Activated CD4-positive, alpha-beta T cell treated with anti-CD3 and anti-CD28 coated beads for 36 hours (primary cell): ENCODE data around the gene TULP4. TPM values are rescaled to one million over a fixed set of nuclear protein-coding genes. Genes with fewer than 3 reads are reported as not detected.
A peak's percentile ranks its signal among the peaks of the same experiment; 100 is the strongest.

Source experiments
- ATAC-seq: fragments of 200-7000 bp; cut with Tn5 transposase; one replicate; pipeline ENCODE4 v1.10.0; 2021; ENCODE audit warnings: mild to moderate bottlenecking, moderate library complexity
- CTCF ChIA-PET: fragments of 350-600 bp; sonication (Branson Sonifier 250); formaldehyde crosslinking; loops from one replicate; lab custom pipeline; 2021; ENCODE audit warnings: antibody characterized with exemption; lab: Charles Lee
- POLR2A ChIA-PET: fragments of 350-600 bp; sonication (Branson Sonifier 250); formaldehyde crosslinking; loops from one replicate; lab custom pipeline; 2021; ENCODE audit warnings: antibody characterized with exemption, inconsistent platforms; lab: Charles Lee
- DNase-seq: peaks from one replicate; pipeline ENCODE4 v3.0.0-alpha.2; 2020
- H3K27ac Mint-ChIP-seq: one replicate; pipeline ENCODE4 v1.8.0; 2021; ENCODE audit warnings: mixed read lengths
- H3K27me3 Mint-ChIP-seq: one replicate; pipeline ENCODE4 v1.8.0; 2021; ENCODE audit warnings: mixed read lengths
- H3K36me3 Mint-ChIP-seq: one replicate; pipeline ENCODE4 v1.8.0; 2021; ENCODE audit warnings: low read depth, mixed read lengths
- H3K4me1 Mint-ChIP-seq: one replicate; pipeline ENCODE4 v1.8.0; 2021; ENCODE audit warnings: mixed read lengths
- H3K4me3 Mint-ChIP-seq: one replicate; pipeline ENCODE4 v1.8.0; 2021; ENCODE audit warnings: mild to moderate bottlenecking, moderate library complexity, mixed read lengths
- H3K9me3 Mint-ChIP-seq: one replicate; pipeline ENCODE4 v1.8.0; 2021; ENCODE audit warnings: low read depth, mixed read lengths
- intact Hi-C, 2 experiments: fragments of 100-400 bp; cut with DNase I in 1 of 2; cut with micrococcal nuclease in 1 of 2; formaldehyde crosslinking; loops; one replicate each; pipeline versions ENCODE4 v1.14.2 to v1.15.1; 2022 to 2024; cut with DNase I, micrococcal nuclease
- total RNA-seq, 2 experiments: library from RNA; stranded (reverse); gene quantifications; one replicate each; pipeline ENCODE4 v1.2.3, GENCODE V29; 2021

The TULP4 gene
- total RNA-seq, 2 experiments from 2014 or later, result 11.8 to 14.3 TPM

GRCh38 chr6:158506601-158507000 lies 194.3 kb downstream of the TULP4 start:
- intact Hi-C loops, result no loop called here
- DNase-seq, result no peak
- no peaks in the 10 kb centered on the region for H3K9me3 Mint-ChIP-seq
- H3K4me3 Mint-ChIP-seq, result no peak overlapping the region
- peaks cover 12% of the 10 kb centered on the region for H3K36me3 Mint-ChIP-seq
- ChIA-PET CTCF (no interaction called here), POLR2A (no interaction called here)
- H3K27ac Mint-ChIP-seq, result no peak overlapping the region
- ATAC-seq, result no peak
- no peaks in the 10 kb centered on the region for H3K4me1 Mint-ChIP-seq
- no peaks in the 10 kb centered on the region for H3K27me3 Mint-ChIP-seq

DNA sequence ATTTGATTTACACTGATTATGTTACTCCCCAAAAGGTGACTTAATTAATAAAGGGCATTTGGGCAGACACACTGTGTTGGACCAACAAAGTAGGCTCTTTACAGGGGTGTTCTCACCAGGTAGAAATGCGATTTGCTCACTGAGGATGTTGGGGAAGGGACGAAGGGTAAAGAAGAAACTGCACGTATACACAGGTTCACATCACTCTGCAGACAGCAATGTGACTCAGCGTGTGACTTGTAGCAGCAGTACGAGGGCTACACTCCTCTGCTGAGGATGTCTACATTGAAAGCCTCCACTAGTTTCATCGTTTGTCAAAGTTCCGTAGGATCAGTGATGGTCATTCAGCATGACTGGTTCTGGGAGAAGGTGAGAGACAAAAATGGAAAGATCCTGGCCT lies 194.9 kb downstream of the TULP4 start:
- Mint-ChIP-seq H3K4me3 (no peak overlapping the region), H3K36me3 (peaks cover 11% of the 10 kb centered on the region), H3K9me3 (no peaks in the 10 kb centered on the region), H3K27ac (no peak overlapping the region), H3K4me1 (no peaks in the 10 kb centered on the region), H3K27me3 (no peaks in the 10 kb centered on the region)
- CTCF ChIA-PET, result interaction anchor here (0.6 kb wide), 1 partner anchor 88 kb away, joined by 3 read pairs; no protein-coding TSS in a partner anchor
- intact Hi-C loops, result no loop called here
- POLR2A ChIA-PET, result no interaction called here
- DNase-seq (no peak), ATAC-seq (no peak)

GRCh38 chr6:158508450-158508849 lies 196.2 kb downstream of the TULP4 start:
- DNase-seq (no peak), ATAC-seq (no peak)
- CTCF ChIA-PET, result no interaction called here
- H3K36me3 Mint-ChIP-seq, result peaks cover 6% of the 10 kb centered on the region
- intact Hi-C loops, result no loop called here
- no peaks in the 10 kb centered on the region for H3K27me3 Mint-ChIP-seq
- no peaks in the 10 kb centered on the region for H3K9me3 Mint-ChIP-seq
- H3K4me3 Mint-ChIP-seq, result no peak overlapping the region
- POLR2A ChIA-PET, result no interaction called here
- H3K27ac Mint-ChIP-seq, result no peak overlapping the region
- H3K4me1 Mint-ChIP-seq, result no peaks in the 10 kb centered on the region

- no peak for ATAC-seq
- intact Hi-C loops, result no loop called here
- no peak for DNase-seq
- ChIA-PET POLR2A (no interaction called here), CTCF (interaction anchor here (1.1 kb wide), 1 partner anchor 195 kb away, joined by 4 read pairs; no protein-coding TSS in a partner anchor)
- H3K9me3 Mint-ChIP-seq, result no peaks in the 10 kb centered on the region
- peaks cover 6% of the 10 kb centered on the region for H3K36me3 Mint-ChIP-seq
- no peak overlapping the region for H3K4me3 Mint-ChIP-seq
- no peak overlapping the region for H3K27ac Mint-ChIP-seq
- peaks cover 5% of the 10 kb centered on the region for H3K4me1 Mint-ChIP-seq
- no peaks in the 10 kb centered on the region for H3K27me3 Mint-ChIP-seq
Measured at GRCh38 chr6:158509465-158509864, 197.2 kb downstream of the TULP4 start.

GRCh38 chr6:158512809-158513208 lies 200.5 kb downstream of the TULP4 start:
- POLR2A ChIA-PET, result no interaction called here
- H3K9me3 Mint-ChIP-seq, result no peaks in the 10 kb centered on the region
- ATAC-seq, result no peak
- H3K4me1 Mint-ChIP-seq, result peaks cover 28% of the 10 kb centered on the region
- H3K4me3 Mint-ChIP-seq, result no peak overlapping the region
- intact Hi-C loops, result no loop called here
- CTCF ChIA-PET, result interaction anchor here (1.2 kb wide), 1 partner anchor 298 kb away, joined by 3 read pairs; no protein-coding TSS in a partner anchor
- H3K27me3 Mint-ChIP-seq, result peaks cover 4% of the 10 kb centered on the region
- no peak overlapping the region for H3K27ac Mint-ChIP-seq
- DNase-seq, result no peak
- H3K36me3 Mint-ChIP-seq, result no peaks in the 10 kb centered on the region

GRCh38 chr6:158514176-158514575 lies 201.9 kb downstream of the TULP4 start:
- H3K27ac Mint-ChIP-seq, result no peak overlapping the region
- peaks cover 36% of the 10 kb centered on the region for H3K4me1 Mint-ChIP-seq
- no peak for DNase-seq
- intact Hi-C loops, result no loop called here
- H3K36me3 Mint-ChIP-seq, result no peaks in the 10 kb centered on the region
- ChIA-PET POLR2A (no interaction called here), CTCF (interaction anchor here (1.7 kb wide), 1 partner anchor 293 kb away, joined by 4 read pairs; no protein-coding TSS in a partner anchor)
- H3K9me3 Mint-ChIP-seq, result no peaks in the 10 kb centered on the region
- no peak for ATAC-seq
- peaks cover 4% of the 10 kb centered on the region for H3K27me3 Mint-ChIP-seq
- no peak overlapping the region for H3K4me3 Mint-ChIP-seq

- Mint-ChIP-seq H3K27ac (no peak overlapping the region), H3K36me3 (no peaks in the 10 kb centered on the region), H3K9me3 (no peaks in the 10 kb centered on the region), H3K4me1 (peaks cover 36% of the 10 kb centered on the region), H3K4me3 (no peak overlapping the region), H3K27me3 (peaks cover 9% of the 10 kb centered on the region)
- POLR2A ChIA-PET, result interaction anchor here (0.7 kb wide), 1 partner anchor 569 kb away, joined by 3 read pairs; no protein-coding TSS in a partner anchor
- no peak for DNase-seq
- intact Hi-C loops, result no loop called here
- CTCF ChIA-PET, result interaction anchor here (1.7 kb wide), 1 partner anchor 294 kb away, joined by 4 read pairs; no protein-coding TSS in a partner anchor
- ATAC-seq, result no peak
Measured at GRCh38 chr6:158514991-158515390, 202.7 kb downstream of the TULP4 start.

DNA sequence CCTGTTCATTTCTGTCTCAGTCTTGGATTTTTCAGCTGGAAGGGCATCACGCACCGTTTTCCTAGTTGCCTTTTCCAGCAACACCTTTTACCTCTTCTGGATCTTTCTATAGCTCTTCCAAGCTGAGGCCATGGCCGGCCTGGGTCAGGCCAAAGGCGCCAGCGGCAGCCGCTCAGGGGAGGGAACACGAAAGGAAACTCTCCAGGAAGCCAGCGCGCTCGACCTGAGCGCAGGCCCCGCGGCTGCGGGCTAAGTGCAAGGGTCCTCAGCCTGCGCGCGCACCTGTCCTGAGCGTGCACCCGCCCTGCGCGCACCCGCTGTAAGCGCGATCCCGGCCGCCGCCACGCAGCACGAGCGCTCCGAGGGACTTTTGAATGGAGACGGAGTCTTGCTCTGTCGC lies 203.8 kb downstream of the TULP4 start:
- ATAC-seq (no peak), DNase-seq (no peak)
- H3K9me3 Mint-ChIP-seq, result no peaks in the 10 kb centered on the region
- H3K27ac Mint-ChIP-seq, result no peak overlapping the region
- POLR2A ChIA-PET, result no interaction called here
- H3K36me3 Mint-ChIP-seq, result no peaks in the 10 kb centered on the region
- no peak overlapping the region for H3K4me3 Mint-ChIP-seq
- intact Hi-C loops, result no loop called here
- H3K27me3 Mint-ChIP-seq, result peaks cover 11% of the 10 kb centered on the region
- H3K4me1 Mint-ChIP-seq, result peaks cover 36% of the 10 kb centered on the region
- CTCF ChIA-PET, result interaction anchor here (0.6 to 0.8 kb wide), 2 partner anchors 298 to 304 kb away, joined by 3 read pairs; no protein-coding TSS in a partner anchor

DNA sequence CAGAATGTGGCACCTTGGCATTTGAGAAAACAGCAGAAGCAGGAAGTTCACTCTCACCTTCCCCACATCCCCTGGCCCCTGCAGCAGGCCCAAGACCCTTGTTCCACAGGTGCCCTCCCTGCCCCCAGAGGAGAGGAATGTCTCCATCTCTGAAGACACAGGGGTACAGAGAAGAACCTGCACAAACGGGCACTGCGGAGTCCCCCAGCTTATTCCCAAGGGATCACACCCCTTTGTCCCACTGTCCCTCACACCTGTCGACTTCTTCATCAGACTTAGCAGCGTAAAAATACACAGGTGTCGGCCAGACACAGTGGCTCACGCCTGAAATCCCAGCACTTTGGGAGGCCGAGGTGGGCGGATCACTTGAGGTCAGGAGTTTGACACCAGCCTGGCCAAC lies 204.8 kb downstream of the TULP4 start:
- Mint-ChIP-seq H3K4me1 (peaks cover 36% of the 10 kb centered on the region), H3K27me3 (peaks cover 11% of the 10 kb centered on the region), H3K9me3 (no peaks in the 10 kb centered on the region), H3K4me3 (no peak overlapping the region), H3K36me3 (no peaks in the 10 kb centered on the region), H3K27ac (no peak overlapping the region)
- ChIA-PET CTCF (no interaction called here), POLR2A (interaction anchor here (0.7 kb wide), 1 partner anchor 453 kb away, joined by 3 read pairs; no protein-coding TSS in a partner anchor)
- intact Hi-C loops, result no loop called here
- ATAC-seq, result no peak
- DNase-seq, result no peak

DNA sequence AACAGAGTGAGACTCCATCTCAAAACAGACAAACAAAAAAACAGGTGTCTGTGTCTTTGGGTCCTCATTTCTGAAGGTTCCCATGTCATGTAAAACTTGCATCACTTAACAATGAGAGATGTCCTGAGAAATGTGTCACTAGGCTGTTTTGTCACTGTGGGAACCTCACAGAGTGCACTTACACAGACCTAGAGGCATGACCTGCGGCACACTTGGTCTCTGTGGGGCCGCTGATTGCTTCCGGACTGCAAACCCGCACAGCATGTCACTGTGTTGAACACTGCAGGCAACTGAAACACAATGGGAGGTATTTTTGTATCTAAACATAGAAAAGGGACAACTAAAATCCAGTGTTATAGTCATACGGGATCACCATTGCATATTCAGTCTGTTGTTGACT lies 205.3 kb downstream of the TULP4 start:
- ATAC-seq (peak; percentile 15), DNase-seq (no peak)
- Mint-ChIP-seq H3K36me3 (no peaks in the 10 kb centered on the region), H3K9me3 (no peaks in the 10 kb centered on the region), H3K4me1 (peaks cover 36% of the 10 kb centered on the region), H3K27me3 (peaks cover 11% of the 10 kb centered on the region), H3K4me3 (no peak overlapping the region), H3K27ac (no peak overlapping the region)
- intact Hi-C loops, result no loop called here
- ChIA-PET POLR2A (interaction anchor here (0.7 kb wide), 1 partner anchor 453 kb away, joined by 3 read pairs; no protein-coding TSS in a partner anchor), CTCF (no interaction called here)

DNA sequence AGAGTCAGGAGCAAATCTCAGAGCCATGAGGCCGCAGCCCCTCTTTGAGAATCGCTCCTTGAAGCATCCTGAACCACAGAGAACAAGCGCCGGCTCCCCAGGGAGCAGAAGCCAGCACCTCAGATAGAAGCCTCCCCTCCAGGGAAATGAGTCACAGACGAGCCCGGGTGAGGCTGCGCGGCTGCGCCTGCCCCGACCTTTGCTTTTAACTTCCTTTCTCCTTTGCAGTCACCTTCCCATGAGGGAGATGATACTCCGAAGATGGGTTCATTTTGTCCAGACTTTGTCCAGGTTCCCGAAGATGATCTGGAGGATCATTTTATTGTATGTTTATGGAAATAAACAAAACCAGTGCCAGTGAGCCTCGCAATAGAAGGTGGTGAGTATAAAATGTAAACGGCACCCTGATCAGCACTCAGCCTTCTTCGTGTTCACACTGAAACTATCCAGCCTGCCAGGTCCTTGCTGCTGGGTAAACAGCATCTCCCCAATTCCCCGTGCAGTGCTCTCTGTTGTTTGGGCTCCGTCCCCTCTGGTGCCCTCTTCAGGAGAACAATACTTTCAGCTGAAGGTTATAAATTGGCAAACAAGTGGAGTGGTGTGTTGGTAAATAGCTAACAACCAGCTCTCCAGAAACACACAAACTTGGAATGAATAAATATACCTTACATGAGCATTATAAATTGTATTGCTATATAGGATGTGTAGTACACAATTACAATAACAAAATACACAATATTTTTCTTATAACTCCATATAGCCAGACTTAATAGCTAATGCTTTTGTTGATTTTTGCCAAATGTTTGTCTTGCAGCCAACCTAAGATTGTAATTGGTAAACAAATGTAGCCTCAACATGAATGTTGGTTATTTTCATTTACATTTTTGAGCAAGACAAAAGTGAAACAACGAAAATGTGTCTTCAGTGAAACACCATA lies 206.2 kb downstream of the TULP4 start:
- no peaks in the 10 kb centered on the region for H3K36me3 Mint-ChIP-seq
- no peaks in the 10 kb centered on the region for H3K9me3 Mint-ChIP-seq
- ChIA-PET POLR2A (no interaction called here), CTCF (interaction anchor here (0.7 to 2.3 kb wide), 11 partner anchors 11 to 492 kb away, joined by 3 to 15 read pairs (median 4); no protein-coding TSS in a partner anchor)
- H3K4me3 Mint-ChIP-seq, result peak overlapping the region; percentile 76
- H3K4me1 Mint-ChIP-seq, result peaks cover 36% of the 10 kb centered on the region
- H3K27ac Mint-ChIP-seq, result peak overlapping the region; percentile 79
- H3K27me3 Mint-ChIP-seq, result peaks cover 13% of the 10 kb centered on the region
- intact Hi-C loops, result loop anchor here (1.0 to 2.0 kb wide), 2 partner anchors 297 to 298 kb away; no protein-coding TSS in a partner anchor
- peak; percentile 77 for DNase-seq
- peak; percentile 94 for ATAC-seq
